Heart right ventricle (tissue), 16 donors: ENCODE measurements around the gene EXOSC1. TPM values are rescaled to one million over a fixed set of nuclear protein-coding genes. Genes with fewer than 3 reads are reported as not detected.

ENCODE experiments used
- ATAC-seq, 8 donors: fragments of 200-7000 bp; cut with Tn5 transposase; one replicate each; pipeline ENCODE4 v1.9.1; 2020; ENCODE audit warnings: mild to moderate bottlenecking in 8 of 8, moderate library complexity in 8 of 8, moderate number of reproducible peaks in 1 of 8
- DNase-seq, 2 donors: peaks; one replicate each; pipeline ENCODE4 v3.0.0-alpha.2; 2020
- H3K27ac ChIP-seq, 10 donors: fragments of 200-600 bp; sonication (generic) in 2 of 10; one replicate each; pipeline versions ENCODE4 v1.5.0 to v1.8.0; 2020 to 2022; ENCODE audit warnings: mild to moderate bottlenecking in 3 of 10
- H3K27me3 ChIP-seq, 7 donors: fragments of 200-600 bp; one replicate each; pipeline ENCODE4 v1.8.0; 2021 to 2022; ENCODE audit warnings: mild to moderate bottlenecking in 2 of 7
- H3K36me3 ChIP-seq, 9 donors: fragments of 200-600 bp; sonication (generic) in 1 of 9; one replicate each; pipeline versions ENCODE4 v1.5.0 to v1.8.0; 2020 to 2022; ENCODE audit warnings: mild to moderate bottlenecking in 2 of 9
- H3K4me1 ChIP-seq, 9 donors: fragments of 200-600 bp; sonication (generic) in 1 of 9; one replicate each; pipeline versions ENCODE4 v1.5.0 to v1.8.0; 2020 to 2022; ENCODE audit warnings: mild to moderate bottlenecking in 4 of 9
- H3K4me3 ChIP-seq, 10 donors: fragments of 200-600 bp; sonication (generic) in 2 of 10; one replicate each; pipeline versions ENCODE4 v1.5.0 to v1.8.0; 2020 to 2022; ENCODE audit warnings: mild to moderate bottlenecking in 7 of 10, moderate library complexity in 2 of 10
- H3K9me3 ChIP-seq, 11 donors: fragments of 200-600 bp in 10 of 11; sonication (generic) in 2 of 11; one replicate each; pipeline versions ENCODE4 v1.5.0 to v1.8.0; 2013 to 2022; ENCODE audit warnings: mild to moderate bottlenecking in 2 of 11, control low read depth in 1 of 11, moderate library complexity in 1 of 11
- WGBS, 2 donors: extraction: QIAGEN DNeasy Blood & Tissue Kit; methylation state at CpG; one replicate each; pipeline ENCODE4 v1.1.7; 2013; ENCODE audit warnings: inconsistent platforms in 1 of 2; 5-methylcytosine and 5-hydroxymethylcytosine counted together
- intact Hi-C, 10 donors: fragments of 100-400 bp; cut with DNase I; formaldehyde crosslinking; loops; one replicate each; pipeline versions ENCODE4 v1.11.1 to v1.14.2; 2022
- polyA plus RNA-seq, 2 donors: library from polyadenylated mRNA; stranded (reverse); fragments of 200-250 nt; gene quantifications; one replicate each; pipeline ENCODE4 v1.2.3, GENCODE V29; 2013
- total RNA-seq, 10 donors: library from RNA; stranded (reverse); fragmentation: NEBNext Ultra II Directional in 3 of 10; extraction: Animal tissue kit (Norgen Biotek cat#: 25700) in 3 of 10; gene quantifications; one replicate each; pipeline versions ENCODE4 v1.2.1 to v1.2.4, GENCODE V29; 2021 to 2023
- TF ChIP-seq, protein P1 (sequence below), 9 donors: fragments of 200-600 bp; sonication (generic) in 2 of 9; IDR thresholded peaks; one replicate each; pipeline versions ENCODE4 v1.5.0 to v1.8.0; 2021 to 2022; ENCODE audit warnings: antibody characterized with exemption in 9 of 9, mild to moderate bottlenecking in 5 of 9, moderate library complexity in 1 of 9
- donor health status: Arrhythmogenic right ventricular cardiomyopathy.
- donor health status: ischemic (EF 13 %, LVEDD 7.1; RV severe dilation, severe dysfunction).
- donor health status: healthy with polysubstance abuse.
- donor health status: DM: no; HTN: yes; CAD: no.
- donor health status: DM: no; HTN: no; CAD: no.
- donor health status: ischemic (EF 25% LVEDD 6.9; RV normal size, moderate dysfunction).
- donor health status: ischemic (EF 25% LVEDD 5.7; RV mildly dilated, moderate dysfunction).
- donor health status: healthy.
- donor health status: DM: yes; HTN: yes; CAD: no.
- donor health status: Ischemic cardiomyopathy.
- donor health status: ischemic (EF 35%, LVEDD 5.7; RV mildly dilated, moderate dysfunction).
- donor health status: nonischemic (EF 11% LVEDD 7.7; RV severe dilation, severe dysfunction).
- donor health status: DM: yes; HTN: yes; CAD: no.
- donor health status: PGD.
- donor health status: ischemic (EF 29% LVEDD 5.4; RV normal size, mild dysfunction).
- donor health status: nonischemic (EF 23%, LVEDD 6.1; RV moderate dilation, normal function).

EXOSC1 gene
- total and polyA plus RNA-seq, 12 donors: 11.7 to 31.3 (median 15.8) TPM

DNA sequence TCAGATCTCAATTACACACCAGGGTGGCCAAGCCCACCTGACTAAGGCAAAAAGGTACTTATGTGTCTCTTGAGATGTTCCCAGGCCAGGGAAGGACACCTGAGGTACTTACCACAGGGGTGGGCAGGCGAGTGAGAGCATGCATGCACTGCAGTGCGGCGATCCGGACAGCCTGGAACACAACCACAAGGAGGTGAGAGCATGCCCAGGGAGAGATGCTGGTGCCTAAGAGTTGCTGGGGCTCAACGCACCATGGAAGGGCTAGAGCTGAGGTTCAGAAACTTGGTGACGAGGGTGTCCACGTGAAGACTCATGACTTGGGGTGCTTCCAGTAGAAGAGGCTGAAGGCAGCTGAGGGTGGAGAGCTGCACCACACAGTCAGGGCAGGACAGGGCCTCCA lies 13.3 kb upstream of the EXOSC1 start:
- ATAC-seq (no peak), DNase-seq (no peak)
- H3K27ac ChIP-seq: no peak overlapping the region
- intact Hi-C loops: loop anchor here in 1 of 10 donors (5.0 kb wide), 1 partner anchor 158 kb away; no protein-coding TSS in a partner anchor
- H3K27me3 ChIP-seq: no peaks in the 10 kb centered on the region
- H3K4me3 ChIP-seq: no peak overlapping the region
- TF ChIP-seq, protein P1, sequence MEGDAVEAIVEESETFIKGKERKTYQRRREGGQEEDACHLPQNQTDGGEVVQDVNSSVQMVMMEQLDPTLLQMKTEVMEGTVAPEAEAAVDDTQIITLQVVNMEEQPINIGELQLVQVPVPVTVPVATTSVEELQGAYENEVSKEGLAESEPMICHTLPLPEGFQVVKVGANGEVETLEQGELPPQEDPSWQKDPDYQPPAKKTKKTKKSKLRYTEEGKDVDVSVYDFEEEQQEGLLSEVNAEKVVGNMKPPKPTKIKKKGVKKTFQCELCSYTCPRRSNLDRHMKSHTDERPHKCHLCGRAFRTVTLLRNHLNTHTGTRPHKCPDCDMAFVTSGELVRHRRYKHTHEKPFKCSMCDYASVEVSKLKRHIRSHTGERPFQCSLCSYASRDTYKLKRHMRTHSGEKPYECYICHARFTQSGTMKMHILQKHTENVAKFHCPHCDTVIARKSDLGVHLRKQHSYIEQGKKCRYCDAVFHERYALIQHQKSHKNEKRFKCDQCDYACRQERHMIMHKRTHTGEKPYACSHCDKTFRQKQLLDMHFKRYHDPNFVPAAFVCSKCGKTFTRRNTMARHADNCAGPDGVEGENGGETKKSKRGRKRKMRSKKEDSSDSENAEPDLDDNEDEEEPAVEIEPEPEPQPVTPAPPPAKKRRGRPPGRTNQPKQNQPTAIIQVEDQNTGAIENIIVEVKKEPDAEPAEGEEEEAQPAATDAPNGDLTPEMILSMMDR (IDR thresholded peaks at IDR 0.05): no peak
- H3K4me1 ChIP-seq: peaks cover 0 to 25% (median 17%) of the 10 kb centered on the region in 9 donors
- H3K36me3 ChIP-seq: peaks cover 0 to 100% (median 67%) of the 10 kb centered on the region in 9 donors
- no peaks in the 10 kb centered on the region for H3K9me3 ChIP-seq
- 93 to 96% methylated on average over 7 of the region's 7 CpGs for WGBS, 2 donors

DNA sequence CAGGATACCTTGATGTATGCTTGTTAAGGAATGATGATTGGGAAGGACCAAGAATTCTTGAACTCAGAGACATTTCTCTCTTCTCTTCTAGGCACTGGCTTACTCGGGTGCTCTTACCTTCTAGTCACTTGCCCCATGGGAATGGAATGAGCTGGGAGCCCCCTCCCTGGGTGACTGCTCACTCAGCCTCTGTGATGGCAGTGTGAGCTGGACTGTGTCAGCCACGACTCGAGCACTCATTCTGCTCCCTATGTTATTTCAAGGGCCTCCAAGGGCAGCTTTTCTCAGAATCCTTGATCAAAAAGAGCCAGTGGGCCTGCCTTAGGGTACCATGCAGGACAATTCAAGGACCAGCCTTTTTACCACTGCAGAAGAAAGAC lies 10.9 kb upstream of the EXOSC1 start:
- Histone ChIP-seq H3K27me3 (no peaks in the 10 kb centered on the region), H3K36me3 (peaks cover 0 to 100% (median 49%) of the 10 kb centered on the region in 9 donors), H3K4me1 (peaks cover 0 to 35% (median 17%) of the 10 kb centered on the region in 9 donors), H3K4me3 (no peak overlapping the region), H3K27ac (no peak overlapping the region), H3K9me3 (no peaks in the 10 kb centered on the region)
- ATAC-seq (no peak), DNase-seq (no peak)
- TF ChIP-seq, protein P1 (IDR thresholded peaks at IDR 0.05): no peak
- intact Hi-C loops: loop anchor here in 1 of 10 donors (5.0 kb wide), 1 partner anchor 161 kb away; no protein-coding TSS in a partner anchor
- 47 to 50% methylated on average over 3 of the region's 3 CpGs for WGBS, 2 donors

DNA sequence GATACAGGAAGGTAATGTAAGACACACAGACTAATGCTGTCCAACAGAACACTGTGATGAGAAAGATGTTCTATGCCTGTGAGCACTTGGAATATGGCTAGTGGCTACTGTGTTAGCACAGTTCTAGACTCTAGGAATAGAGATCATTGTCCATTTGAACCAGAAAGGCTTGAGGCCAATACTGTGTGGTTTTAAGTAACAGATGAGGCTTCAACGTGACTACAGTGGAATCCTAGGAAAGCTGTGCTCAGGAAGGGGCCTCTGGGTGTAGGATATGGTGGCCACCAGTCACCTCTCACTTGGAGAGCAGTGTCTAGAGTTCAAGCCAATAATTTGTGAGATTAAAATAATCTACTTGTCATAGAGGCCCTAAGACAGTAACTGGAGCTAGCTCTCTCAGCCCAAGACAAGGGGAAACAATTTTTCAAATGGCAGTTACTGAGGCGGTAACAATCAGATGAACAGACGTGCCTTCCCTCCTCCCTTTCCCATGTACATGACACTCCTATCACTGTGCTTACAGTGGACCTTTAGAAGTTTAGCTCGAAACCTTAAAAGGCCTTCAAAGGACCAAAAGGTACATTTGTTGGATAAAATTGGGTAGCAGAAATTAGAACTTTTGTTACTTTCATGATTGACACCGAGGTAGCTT lies 10.4 kb upstream of the EXOSC1 start:
- Histone ChIP-seq H3K36me3 (peaks cover 0 to 99% (median 44%) of the 10 kb centered on the region in 9 donors), H3K4me1 (peaks cover 0 to 41% (median 19%) of the 10 kb centered on the region in 9 donors), H3K27me3 (no peaks in the 10 kb centered on the region), H3K9me3 (no peaks in the 10 kb centered on the region), H3K27ac (peak overlapping the region in 1 of 10 donors; percentile 1), H3K4me3 (no peak overlapping the region)
- no peak for ATAC-seq
- 59 to 62% methylated on average over 5 of the region's 5 CpGs for WGBS, 2 donors
- TF ChIP-seq, protein P1 (IDR thresholded peaks at IDR 0.05): no peak
- no peak for DNase-seq
- intact Hi-C loops: loop anchor here in 1 of 10 donors (5.0 kb wide), 1 partner anchor 161 kb away; no protein-coding TSS in a partner anchor

DNA sequence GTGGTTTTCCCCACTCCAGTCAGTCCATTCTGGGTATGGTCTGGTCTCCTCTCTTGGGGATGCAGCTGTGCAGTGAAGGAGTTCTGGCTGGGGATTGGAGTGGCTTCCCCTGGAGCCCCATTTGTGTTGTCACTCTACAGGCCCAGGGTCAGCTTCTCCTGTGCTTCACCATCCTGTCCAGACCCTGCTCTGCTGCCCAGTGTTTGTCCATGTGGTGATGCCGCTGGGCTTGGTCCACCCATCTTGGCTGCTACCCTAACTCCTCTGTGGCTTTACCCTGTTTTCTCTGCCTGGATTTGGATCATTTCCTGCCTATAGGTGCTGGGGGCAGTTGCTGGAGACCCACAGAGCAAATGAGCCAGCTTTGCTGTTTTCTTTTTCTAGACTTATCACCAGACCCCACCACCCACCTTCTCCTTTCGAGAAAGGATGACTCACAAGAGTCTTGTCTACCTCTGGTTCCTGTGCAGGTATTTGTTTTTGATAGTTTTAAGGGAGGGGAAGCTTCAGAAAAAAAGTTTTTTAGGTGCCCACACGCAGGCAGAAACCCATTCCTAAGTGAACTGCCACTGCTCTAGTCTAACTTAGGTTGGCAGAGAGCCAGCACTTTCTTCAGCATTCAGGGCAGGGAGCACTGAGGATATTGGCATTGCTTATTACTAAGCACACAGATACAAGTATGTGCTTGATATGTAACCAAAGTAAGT lies 8.7 kb upstream of the EXOSC1 start:
- peak overlapping the region in 2 of 10 donors; percentile 20 to 32 for H3K27ac ChIP-seq
- no peaks in the 10 kb centered on the region for H3K27me3 ChIP-seq
- TF ChIP-seq, protein P1 (IDR thresholded peaks at IDR 0.05): no peak
- DNase-seq: peak in 1 of 2 donors; percentile 44
- peaks cover 0 to 53% (median 29%) of the 10 kb centered on the region in 9 donors for H3K4me1 ChIP-seq
- 68 to 69% methylated on average over 3 of the region's 3 CpGs for WGBS, 2 donors
- H3K4me3 ChIP-seq: no peak overlapping the region
- intact Hi-C loops: loop anchor here in 1 of 10 donors (5.0 kb wide), 1 partner anchor 163 kb away; no protein-coding TSS in a partner anchor
- ATAC-seq: peak in 5 of 8 donors; percentile 7 to 49 (median 41)
- no peaks in the 10 kb centered on the region for H3K9me3 ChIP-seq
- H3K36me3 ChIP-seq: peaks cover 0 to 85% (median 29%) of the 10 kb centered on the region in 9 donors
